Measurements from ENCODE around the gene GNG12. TPM values are rescaled to one million over a fixed set of nuclear protein-coding genes. Genes with fewer than 3 reads are reported as not detected.
A peak's percentile ranks its signal among the peaks of the same experiment; 100 is the strongest.

Gene GNG12
- total RNA-seq, 4 donors from 2014 or later: 17.9 to 24.5 (median 22.1) TPM

GRCh38 chr1:67683766-67684525 is 149.3 kb downstream of the GNG12 start:
- Histone ChIP-seq H3K36me3 (peaks cover 6 to 18% of the 10 kb centered on the region in 2 donors), H3K4me1 (peaks cover 27 to 28% of the 10 kb centered on the region in 2 donors), H3K9me3 (no peaks in the 10 kb centered on the region), H3K27ac (peak overlapping the region; percentile 68 to 98 (median 90)), H3K27me3 (no peaks in the 10 kb centered on the region), H3K4me3 (peak overlapping the region; percentile 43 to 89 (median 70))
- no peak for TF ChIP-seq POLR2A (IDR thresholded peaks at IDR 0.05)
- ATAC-seq (no peak), DNase-seq (peak in 1 of 2 donors; percentile 31)
- in situ Hi-C loops (cut with MboI; ENCODE audit: low sequenced_read_pairs in 4 of 4) (loop anchor here in 3 of 4 donors (10.0 to 25.0 kb wide), 2 partner anchors 119 to 122 kb away; no protein-coding TSS in a partner anchor), intact Hi-C loops (cut with DNase I; ENCODE audit: low total_unique reads) (loop anchor here (2.0 to 10.0 kb wide), 3 partner anchors 65 to 369 kb away; no protein-coding TSS in a partner anchor)

- H3K9me3 ChIP-seq: no peaks in the 10 kb centered on the region
- ATAC-seq (no peak), DNase-seq (no peak)
- H3K27me3 ChIP-seq: no peaks in the 10 kb centered on the region
- peak overlapping the region in 3 of 4 donors; percentile 32 to 97 (median 83) for H3K27ac ChIP-seq
- intact Hi-C loops (cut with DNase I; ENCODE audit: low total_unique reads): loop anchor here (10.0 kb wide), 1 partner anchor 369 kb away; no protein-coding TSS in a partner anchor
- in situ Hi-C loops (cut with MboI; ENCODE audit: low sequenced_read_pairs in 4 of 4): loop anchor here in 3 of 4 donors (10.0 to 25.0 kb wide), 2 partner anchors 119 to 121 kb away; no protein-coding TSS in a partner anchor
- H3K36me3 ChIP-seq: peaks cover 6 to 12% of the 10 kb centered on the region in 2 donors
- no peak overlapping the region for H3K4me3 ChIP-seq
- H3K4me1 ChIP-seq: peaks cover 25 to 28% of the 10 kb centered on the region in 2 donors
- TF ChIP-seq POLR2A (IDR thresholded peaks at IDR 0.05) (no peak), CTCF (IDR thresholded peaks at IDR 0.05 in 4 of 5, conservative IDR thresholded peaks at IDR 0.05 in 1 of 5) (no peak)
These were observed 150.0 kb downstream of the GNG12 start for GRCh38 chr1:67683316-67683715.

GRCh38 chr1:67682659-67683197 is 150.5 kb downstream of the GNG12 start:
- H3K9me3 ChIP-seq: no peaks in the 10 kb centered on the region
- H3K27ac ChIP-seq: peak overlapping the region in 3 of 4 donors; percentile 32 to 97 (median 83)
- H3K4me3 ChIP-seq: no peak overlapping the region
- in situ Hi-C loops (cut with MboI; ENCODE audit: low sequenced_read_pairs in 4 of 4): loop anchor here in 3 of 4 donors (10.0 to 25.0 kb wide), 2 partner anchors 118 to 120 kb away; no protein-coding TSS in a partner anchor
- DNase-seq (no peak), ATAC-seq (no peak)
- H3K36me3 ChIP-seq: peaks cover under 1 to 6% of the 10 kb centered on the region in 2 donors
- intact Hi-C loops (cut with DNase I; ENCODE audit: low total_unique reads): loop anchor here (10.0 kb wide), 1 partner anchor 368 kb away; no protein-coding TSS in a partner anchor
- H3K4me1 ChIP-seq: peaks cover 19 to 26% of the 10 kb centered on the region in 2 donors
- TF ChIP-seq CTCF (IDR thresholded peaks at IDR 0.05 in 4 of 5, conservative IDR thresholded peaks at IDR 0.05 in 1 of 5) (no peak), POLR2A (IDR thresholded peaks at IDR 0.05) (no peak)
- H3K27me3 ChIP-seq: no peaks in the 10 kb centered on the region

GRCh38 chr1:67680486-67680885 is 152.8 kb downstream of the GNG12 start:
- H3K36me3 ChIP-seq: no peaks in the 10 kb centered on the region
- H3K27ac ChIP-seq: no peak overlapping the region
- no peak for ATAC-seq
- H3K4me1 ChIP-seq: peaks cover 9 to 16% of the 10 kb centered on the region in 2 donors
- no peaks in the 10 kb centered on the region for H3K27me3 ChIP-seq
- in situ Hi-C loops (cut with MboI; ENCODE audit: low sequenced_read_pairs in 4 of 4) (loop anchor here in 3 of 4 donors (10.0 to 25.0 kb wide), 2 partner anchors 116 to 118 kb away; no protein-coding TSS in a partner anchor), intact Hi-C loops (cut with DNase I; ENCODE audit: low total_unique reads) (loop anchor here (10.0 kb wide), 1 partner anchor 366 kb away; no protein-coding TSS in a partner anchor)
- no peak overlapping the region for H3K4me3 ChIP-seq
- no peak for TF ChIP-seq CTCF (IDR thresholded peaks at IDR 0.05 in 4 of 5, conservative IDR thresholded peaks at IDR 0.05 in 1 of 5)
- no peak for TF ChIP-seq POLR2A (IDR thresholded peaks at IDR 0.05)
- DNase-seq: no peak
- H3K9me3 ChIP-seq: no peaks in the 10 kb centered on the region
